Astrocyte of the hippocampus (primary cell): ENCODE data around the gene CXCR3.
A peak's percentile ranks its signal among the peaks of the same experiment; 100 is the strongest.

Experiments used
- DNase-seq: peaks from one replicate; pipeline ENCODE4 v3.0.0; 2011; ENCODE audit warnings: low read depth, low spot score

CXCR3 gene

DNA sequence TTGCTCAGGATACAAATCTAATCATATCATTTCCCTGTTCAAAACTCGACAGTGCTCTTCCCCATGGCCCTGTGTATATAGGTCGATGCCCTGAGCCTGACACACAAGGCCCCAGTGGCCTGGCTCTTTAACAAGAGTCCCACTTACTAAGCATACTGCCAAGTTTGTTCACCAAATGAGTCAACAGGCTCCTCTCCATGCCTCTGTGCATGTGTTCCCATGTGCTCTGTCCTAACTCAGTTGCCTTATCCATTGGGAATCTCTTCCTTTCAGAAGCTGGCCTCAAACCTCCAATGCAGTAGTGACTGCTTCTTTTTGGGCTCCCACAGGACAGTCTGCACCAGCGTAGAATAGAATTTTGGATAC, 18.9 kb upstream of the CXCR3 start:
- DNase-seq, result no peak

DNA sequence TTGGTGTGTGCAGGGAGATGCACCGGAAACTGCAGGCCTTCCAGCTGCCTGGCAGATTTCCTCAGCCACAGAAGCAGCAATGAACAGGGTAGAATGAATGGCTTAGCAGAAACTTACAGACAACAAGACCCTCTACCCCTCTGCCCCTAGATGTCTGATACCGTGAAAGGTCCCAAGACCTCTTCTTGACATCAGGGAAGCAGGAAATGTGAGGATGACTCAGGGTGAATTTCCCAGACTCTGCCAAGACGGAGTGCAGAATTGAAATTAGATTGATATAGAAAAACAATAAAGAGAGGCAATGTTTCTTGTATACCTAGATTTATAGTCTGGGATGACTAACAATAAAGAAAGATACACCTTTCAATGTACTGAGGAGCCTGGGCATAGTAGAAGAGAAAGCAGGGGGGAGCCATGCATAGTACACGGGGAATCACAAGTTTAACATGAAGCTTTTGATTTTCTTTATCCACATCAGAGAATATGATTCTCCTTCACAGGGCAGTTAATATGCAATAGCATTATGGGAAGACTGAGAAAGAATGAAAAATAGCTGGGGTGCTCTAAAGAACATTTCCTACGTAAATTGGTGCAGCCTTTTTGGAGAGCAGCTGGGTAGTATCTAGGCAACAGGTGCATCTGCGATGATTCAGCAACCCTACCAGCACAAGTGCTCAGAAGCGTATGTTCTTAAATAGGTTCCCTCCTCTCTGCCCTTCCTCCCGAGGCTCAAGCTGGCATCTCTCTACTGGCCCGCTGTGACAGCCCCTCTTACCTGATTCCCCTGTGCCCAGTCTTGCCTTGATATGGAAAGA, 18.3 kb upstream of the CXCR3 start:
- DNase-seq, result no peak

DNA sequence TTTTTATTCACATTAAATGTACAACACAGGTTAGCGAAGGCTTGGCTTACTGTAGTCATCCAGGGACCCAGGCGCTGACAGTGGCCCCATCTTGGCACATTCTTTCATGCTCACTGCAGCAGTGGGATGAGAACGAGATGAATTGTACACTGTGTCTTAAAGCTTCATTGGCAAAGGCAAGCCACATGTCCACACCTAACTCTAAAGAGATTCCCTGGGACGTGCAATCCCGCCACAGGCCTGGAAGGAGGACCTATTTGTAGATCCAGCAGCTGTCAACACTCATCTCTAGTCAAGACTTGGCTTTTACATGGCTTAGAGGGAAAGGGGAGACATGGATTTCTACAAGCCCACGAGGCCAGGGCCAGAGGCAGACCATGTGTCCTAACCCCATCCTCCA, 16.1 kb upstream of the CXCR3 start:
- DNase-seq, result no peak

DNA sequence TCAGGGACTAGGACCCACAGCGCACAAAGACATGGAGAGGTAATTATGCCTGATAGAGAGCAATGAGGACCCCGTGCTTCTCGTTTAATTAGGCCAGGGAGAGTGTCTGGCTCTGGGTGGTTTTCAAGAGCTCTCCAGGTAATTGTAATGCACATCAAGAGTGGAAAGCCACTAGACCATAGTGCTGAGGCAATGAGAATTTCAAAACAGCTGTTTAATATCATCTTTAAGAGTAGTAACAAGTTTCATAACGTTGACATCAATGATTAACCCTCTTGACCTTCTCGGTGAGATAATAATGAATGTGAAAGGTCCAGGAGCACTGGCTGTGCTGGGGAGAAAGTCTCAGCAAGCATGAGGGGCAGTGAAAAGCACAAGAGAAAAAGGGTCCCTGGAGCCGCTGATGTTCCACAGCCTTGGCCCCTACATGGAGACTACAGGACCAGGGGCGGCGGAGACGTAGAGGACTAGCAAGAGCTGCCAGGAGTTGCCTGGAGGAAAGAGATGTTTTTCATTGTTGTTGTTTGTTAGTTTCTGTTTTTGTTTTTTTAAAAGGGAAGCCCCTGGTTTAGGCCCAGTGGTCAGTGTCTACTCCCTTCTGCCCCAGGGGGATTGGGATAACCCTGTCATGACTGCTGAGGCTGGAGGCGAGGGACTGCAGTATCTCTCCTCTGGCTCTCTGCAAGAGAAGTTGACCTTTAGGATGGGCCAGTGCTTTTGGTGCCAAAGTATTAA, 14.8 kb upstream of the CXCR3 start:
- no peak for DNase-seq

DNA sequence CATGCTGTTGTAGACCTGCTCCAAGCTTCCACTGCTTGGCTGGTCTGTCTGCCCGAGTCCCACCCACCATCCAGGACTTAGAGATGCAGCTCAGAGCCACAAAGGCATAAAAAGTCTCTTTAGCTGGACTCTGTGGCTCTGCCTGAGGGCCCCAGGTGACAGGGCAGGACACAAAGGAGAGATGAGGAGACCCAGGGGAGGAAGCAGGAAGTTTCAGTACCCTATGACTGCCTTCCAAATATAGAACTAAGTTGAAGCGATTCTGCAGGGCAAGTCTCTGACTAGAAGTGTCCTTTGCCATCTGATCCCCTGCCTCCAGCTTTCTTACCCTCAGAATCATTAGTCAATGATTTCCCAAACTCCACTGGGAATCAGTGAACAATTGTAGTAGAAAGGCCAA, 11.2 kb upstream of the CXCR3 start:
- no peak for DNase-seq

DNA sequence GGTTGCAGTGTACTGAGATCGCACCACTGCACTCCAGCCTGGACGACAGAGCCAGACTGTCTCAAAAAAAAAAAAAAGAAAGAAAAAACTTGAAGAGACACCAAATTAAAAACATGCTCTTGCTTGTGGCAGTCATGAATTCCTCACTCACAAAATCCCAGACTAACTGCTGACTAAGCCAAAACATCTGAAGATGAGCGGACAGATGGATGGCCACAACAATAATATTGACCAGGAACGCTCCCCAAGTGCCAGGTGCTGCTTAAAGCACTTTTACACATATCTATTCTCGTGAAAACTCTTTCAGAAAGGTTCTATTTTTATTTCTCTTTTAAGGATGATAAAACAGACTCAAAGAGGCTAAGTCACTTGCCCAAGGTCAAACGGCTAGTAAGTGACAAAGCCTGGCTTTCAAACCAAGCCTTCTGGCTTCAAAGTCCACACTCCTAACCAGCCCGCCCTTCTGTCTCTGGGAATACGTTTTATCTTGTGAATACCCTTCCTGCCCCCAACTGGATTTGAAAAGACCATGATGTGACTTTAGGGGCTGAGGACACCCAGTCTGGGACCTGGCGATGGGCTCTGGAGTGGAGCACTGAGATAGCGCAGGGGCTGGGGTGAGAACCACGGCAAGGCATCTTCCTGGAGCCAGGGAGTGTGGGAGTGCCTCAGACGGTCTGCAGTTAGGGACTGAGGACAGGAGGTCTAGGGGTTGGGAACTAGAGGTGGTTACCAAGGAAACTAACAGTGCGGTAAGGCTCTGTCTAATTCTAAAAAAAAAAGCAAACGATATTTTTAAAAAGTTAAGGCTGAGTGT, 9.5 kb upstream of the CXCR3 start:
- no peak for DNase-seq

DNA sequence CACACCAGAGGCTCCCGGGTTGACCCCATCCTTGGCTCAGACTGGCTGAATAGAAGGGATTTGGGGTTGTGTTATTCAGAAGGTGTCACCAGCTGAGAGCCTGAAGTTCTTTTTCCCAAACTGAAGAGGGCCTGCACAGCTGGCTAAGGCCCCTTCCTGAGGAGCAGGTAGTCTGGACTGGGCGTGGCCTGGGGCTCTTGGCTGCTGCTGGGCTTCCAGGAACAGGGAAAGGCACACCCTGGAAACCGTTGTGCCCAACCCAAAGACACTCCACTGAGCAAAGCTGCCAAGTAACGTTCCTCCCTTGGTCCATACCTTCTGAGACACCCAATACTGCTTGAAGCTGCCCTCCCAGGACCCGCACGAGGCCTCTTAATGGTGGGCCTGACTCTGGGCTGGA, 8.3 kb upstream of the CXCR3 start:
- no peak for DNase-seq

DNA sequence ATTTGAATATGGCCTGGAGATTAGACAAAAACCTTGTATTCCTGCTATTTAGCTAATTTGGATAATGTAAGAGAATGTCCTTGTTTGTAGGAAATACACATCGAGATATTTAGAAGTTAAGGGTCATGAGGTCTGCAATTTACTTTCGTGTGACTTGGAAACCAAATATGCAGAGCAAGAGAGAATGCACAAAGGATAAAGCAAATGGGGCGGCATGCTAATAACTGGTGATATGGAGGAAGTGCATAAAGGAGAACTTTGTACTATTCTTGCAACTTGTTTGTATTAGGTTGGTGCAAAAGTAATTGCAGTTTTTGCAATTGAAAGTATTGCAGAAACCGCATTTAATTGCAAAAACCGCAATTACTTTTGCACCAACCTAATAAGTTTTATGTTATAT, 7.2 kb upstream of the CXCR3 start:
- DNase-seq, result no peak

DNA sequence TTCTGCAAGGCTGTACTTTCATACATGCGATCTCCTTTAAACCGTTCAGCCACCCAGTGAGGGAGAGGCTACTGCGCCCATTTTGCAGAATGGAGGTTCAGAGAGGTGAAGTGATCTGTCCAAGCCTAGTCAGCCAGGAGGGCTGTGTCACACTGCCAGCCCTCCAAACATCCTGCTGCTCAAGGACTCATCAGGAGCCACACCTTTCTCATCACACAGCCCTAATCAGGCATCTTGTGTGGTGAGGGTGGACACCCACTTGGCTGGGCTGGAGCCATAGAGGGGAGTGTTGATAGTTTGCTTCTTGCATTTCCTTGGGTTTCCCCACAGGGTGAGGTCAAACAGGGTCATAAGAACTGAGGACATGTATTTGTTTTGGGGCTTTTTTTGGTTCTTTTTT, 5.4 kb upstream of the CXCR3 start:
- no peak for DNase-seq

DNA sequence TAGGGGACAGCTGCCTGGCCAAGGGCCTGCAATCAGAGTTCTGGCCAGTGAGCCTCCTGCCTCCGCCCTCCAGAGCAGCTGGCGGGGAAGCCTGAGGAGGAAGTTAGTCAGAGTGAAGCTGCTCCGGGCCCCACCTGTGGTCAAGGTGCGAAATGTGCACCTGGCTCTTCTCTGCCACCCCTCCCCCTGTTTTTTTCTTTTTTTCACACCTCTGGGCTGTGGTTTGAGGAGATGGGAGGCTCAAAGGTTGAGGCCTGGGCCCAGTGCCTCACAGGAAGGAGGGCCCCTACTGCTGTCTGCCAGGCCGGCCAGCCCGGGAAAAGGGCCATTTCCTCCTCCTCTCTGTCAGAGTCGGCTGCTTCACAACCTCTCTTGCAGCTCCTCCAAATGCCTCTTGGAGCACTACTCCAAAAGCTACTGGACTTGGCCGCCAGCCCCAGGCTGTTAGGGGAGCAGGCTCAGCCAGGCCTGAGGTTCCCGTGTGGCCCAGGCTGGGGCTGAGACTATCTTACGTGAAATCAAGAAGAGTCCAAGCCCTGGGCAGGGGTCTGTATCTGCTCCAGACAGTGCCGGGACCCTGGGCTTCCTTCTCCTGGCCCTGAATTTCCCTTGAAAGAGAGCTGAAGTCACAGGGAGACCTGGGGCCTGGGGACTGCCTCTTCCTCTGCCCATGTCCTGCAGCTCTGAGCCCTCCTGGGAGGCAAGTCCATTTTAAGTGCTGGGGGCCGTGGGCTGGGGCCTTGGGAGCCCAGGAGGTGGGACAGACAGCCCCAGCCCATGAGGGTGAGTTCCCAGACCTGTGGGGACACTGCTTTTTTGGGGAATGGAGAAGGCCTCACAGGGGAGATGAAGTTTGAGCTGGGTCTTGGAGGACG, 4.5 kb upstream of the CXCR3 start:
- DNase-seq, result peak; percentile 71

DNA sequence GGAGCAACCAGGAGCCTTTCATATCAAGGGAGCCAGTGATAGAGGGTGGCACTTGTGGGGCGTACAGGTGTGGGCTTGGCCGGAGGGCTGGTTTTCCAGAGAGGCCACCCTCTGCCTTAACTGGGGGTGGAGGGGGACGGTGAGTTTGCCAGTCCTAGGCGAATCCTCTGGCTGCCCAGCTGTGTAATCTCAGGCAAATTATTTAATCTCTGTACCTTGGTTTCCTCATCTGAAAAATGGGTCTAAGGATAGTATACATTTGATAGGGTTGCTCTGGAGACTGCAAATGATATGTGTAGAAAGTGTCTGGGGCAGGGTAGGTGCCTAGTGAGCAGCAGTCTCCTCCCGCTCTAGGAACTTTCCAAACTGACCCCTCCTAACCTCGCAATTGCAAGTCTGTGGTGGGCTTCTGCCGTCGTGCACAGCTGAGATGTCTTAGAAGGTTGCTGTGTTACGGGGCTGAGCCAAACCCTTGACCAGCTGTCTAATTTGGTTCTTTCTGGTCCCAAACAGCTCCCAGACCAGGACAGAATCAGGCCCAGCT, 3.8 kb upstream of the CXCR3 start:
- no peak for DNase-seq

DNA sequence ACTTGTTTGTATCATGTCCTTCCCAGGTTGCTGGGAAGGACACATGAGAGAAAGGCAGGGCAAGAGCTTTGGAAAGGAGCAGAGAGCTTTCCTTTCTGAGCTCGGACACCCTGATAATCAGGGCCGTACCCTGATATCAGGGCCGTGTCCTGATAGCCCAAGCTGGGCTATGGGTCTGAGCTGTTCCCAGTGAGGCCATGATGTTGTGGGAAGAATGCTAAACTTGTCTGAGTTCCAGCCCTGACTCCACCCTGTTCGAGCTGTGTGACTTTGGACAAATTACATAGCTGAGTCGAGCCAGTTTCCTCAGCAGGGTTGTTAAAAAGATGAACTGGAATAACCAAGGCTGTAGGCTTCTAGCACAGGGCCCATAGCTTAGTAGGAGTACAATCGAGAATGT, 3.3 kb upstream of the CXCR3 start:
- DNase-seq, result peak; percentile 20

DNA sequence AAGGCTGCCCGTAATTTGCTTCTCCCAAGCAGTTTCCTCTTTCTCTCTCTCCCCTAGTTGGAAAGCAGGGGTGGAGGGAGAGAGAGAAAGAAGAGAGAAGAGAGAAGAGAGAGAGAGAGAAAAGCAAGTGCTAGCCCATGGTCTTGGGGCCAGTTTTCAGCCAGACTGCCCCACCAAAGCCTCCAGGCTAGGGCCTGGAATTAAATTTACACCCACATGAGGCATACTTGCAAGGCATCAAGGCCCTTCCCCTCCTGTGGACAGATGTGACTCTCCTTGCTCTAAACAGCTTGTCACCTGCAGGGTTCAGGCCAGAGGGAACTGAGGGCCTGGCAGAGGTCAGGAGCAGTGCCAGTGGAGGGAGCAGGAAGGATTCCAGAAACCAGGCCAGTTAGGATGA, 1.7 kb upstream of the CXCR3 start:
- DNase-seq, result no peak

DNA sequence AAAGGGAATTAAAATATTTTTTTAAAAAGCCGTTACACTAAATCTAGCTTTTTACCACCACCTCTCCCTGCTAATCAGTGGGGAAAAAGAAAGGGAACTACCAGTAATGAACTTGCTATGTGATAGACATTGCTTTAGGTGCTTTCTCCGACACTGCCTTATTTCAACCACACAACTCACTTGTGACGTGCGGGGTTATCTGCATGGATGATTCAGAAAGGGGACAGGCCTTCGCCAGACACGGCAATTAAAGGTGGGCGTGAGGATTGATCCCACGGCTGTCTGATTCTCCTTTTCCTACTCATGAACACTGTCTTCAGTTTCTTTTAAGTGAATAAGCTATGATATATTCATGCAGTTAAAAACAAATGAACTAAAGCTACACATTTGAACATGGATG, 882 bp upstream of the CXCR3 start:
- no peak for DNase-seq

DNA sequence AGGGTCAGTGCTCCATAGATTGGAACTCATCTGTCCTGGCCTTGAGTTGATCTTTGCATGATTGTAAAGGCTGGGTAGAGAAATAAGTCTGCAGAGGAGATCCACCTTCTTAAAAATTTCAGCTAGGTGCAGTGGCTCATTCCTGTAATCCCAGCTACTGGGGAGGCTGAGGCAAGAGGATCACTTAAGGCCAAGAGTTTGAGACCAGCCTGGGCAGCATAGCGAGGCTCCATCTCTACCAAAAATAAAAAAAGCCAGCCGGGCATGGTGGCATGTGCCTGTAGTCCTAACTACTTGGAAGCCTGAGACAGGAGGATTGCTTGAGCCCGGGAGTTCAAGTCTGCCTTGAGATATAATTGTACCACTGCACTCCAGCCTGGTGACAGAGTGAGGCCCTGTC, 476 bp upstream of the CXCR3 start:
- no peak for DNase-seq

DNA sequence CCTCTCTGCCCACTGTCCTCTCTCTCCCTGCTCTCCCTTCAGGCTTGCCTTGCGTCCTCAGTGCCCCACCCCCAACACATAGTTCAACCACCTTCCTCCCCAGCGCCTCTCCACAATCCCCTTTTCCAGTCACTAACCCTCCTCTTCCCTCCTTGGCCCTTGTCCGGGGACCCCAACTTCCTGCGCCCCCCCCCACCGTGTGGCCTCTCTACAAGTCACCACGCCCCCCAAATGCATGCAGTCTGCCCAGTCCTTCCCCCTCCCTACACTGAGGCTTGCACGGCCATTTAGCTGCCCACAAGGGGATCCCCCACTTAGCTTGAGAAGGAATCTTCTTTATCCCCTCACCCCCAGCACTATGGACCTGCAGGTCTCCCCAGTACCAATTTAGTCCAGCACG, 569 bp downstream of the CXCR3 start:
- no peak for DNase-seq

DNA sequence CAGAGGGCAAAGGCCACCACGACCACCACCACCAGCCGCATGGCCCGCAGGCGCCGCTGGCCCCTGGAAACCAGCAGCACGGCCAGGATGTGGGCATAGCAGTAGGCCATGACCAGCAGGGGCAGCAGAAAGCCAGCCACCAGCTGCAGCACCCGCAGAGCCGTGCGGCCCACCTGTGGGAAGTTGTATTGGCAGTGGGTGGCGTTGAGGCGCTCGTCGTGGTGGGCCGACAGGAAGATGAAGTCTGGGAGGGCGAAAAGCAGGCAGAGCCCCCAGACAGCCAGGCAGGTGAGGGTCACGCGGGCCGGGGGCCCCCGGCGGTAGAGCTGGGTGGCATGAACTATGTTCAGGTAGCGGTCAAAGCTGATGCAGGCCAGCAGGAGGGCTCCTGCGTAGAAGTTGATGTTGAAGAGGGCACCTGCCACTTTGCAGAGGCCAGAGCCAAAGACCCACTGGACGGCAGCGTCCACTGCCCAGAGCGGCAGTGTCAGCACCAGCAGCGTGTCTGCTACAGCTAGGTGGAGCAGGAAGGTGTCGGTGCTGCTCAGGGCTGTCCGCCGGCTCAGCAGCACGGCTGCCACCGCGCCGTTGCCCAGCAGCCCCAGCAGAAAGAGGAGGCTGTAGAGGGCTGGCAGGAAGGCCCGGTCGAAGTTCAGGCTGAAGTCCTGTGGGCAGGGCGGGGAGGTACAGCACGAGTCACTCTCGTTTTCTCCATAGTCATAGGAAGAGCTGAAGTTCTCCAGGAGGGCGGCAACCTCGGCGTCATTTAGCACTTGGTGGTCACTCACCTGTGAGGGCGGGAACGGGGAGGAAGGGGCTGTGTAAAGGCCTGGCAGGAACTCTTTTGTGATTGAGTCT, 1.4 kb downstream of the CXCR3 start:
- no peak for DNase-seq

DNA sequence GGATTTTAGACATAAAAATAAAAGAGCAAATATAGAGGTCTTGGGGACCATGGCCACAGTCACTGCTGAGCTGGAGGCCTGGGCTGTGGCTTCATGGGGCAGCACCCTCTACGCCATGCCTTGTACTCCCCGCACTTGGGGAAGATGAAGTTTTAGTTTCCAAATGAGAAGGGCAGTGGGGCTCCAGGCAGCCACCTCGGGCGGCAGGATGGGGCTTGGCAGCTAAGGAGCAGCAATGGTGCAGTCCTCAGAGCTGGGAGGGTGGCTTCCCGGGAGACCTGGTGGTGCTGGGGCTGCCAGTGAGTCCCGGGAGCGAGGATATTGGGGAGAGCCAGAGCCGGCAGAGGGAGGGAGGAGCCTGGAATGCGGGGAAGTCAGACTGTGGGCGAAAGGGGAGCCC, 2.4 kb downstream of the CXCR3 start:
- DNase-seq, result no peak

DNA sequence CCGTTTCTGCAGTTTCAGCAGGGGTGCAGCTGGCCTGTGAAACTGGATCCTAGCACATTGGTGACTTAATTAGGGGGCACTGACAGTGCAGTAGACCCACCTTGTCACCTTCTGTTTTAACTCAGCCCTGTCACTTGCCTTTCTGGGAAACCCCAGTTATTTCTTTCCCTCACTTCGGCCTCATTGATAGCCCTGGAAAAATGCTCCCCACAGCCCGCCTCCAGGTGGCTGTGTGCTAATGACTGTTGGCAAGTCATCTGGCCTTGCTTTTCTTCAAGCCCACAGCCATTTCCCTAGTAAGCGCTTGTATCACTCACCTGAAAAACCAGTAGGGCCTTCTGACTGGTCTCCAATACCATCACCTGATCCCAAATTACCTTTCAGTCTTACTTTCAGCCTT, 3.3 kb downstream of the CXCR3 start:
- DNase-seq, result no peak

DNA sequence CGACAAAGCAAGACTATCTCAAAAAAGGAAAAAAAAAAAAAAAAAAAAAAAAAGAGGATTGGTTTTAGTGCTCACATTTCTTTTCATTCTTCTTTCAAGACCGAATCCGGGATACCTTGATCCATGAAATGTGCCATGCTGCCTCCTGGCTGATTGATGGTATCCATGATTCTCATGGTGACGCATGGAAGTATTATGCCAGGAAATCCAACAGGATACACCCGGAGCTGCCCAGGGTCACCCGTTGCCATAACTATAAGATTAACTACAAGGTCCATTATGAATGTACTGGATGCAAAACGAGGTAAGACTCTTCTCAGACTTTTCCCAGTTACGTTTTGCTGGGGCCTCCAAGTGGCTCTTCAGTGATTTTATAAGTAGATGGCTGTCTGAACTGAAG, 6.1 kb downstream of the CXCR3 start:
- no peak for DNase-seq
